Erythroblast (primary cell): ENCODE data around the gene SP7.

Experiments used
- GATA1 ChIP-seq: IDR thresholded peaks from 2 replicates; pipeline ENCODE4 v1.6.1; 2011; ENCODE audit warnings: low read depth, mild to moderate bottlenecking, control low read depth, low read length, moderate library complexity
- POLR2A ChIP-seq: IDR thresholded peaks from 2 replicates; pipeline ENCODE4 v1.6.1; 2011; ENCODE audit warnings: mild to moderate bottlenecking, low read length

DNA sequence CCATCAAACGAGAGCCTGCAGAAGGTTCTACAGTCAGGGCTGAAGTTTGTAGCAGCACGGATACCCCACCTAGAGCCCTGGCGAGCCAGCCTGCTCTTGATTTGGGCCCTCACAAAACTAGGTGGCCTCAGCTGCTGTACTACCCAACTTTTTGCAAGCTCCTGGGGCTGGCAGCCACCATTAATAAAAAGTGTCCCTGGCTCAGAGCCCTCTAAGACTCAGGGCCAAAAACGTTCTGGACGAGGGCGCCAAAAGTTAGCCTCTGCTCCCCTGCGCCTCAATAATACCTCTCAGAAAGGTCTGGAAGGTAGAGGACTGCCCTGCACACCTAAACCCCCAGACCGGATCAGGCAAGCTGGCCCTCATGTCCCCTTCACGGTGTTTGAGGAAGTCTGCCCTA is 49.7 kb downstream of the SP7 start:
- TF ChIP-seq POLR2A (peak; percentile 7), GATA1 (no peak)
